ENCODE results near the gene SSPN. TPM values are rescaled to one million over a fixed set of nuclear protein-coding genes. Genes with fewer than 3 reads are reported as not detected.
A peak's percentile ranks its signal among the peaks of the same experiment; 100 is the strongest.
"Not testable (repeated sequence)": the region's sequence is repeated elsewhere in the genome, so short reads cannot be mapped to it uniquely, and the experiment has no call there.

Gene SSPN
- polyA plus RNA-seq, 1 experiment, result 21.6 TPM

GRCh38 chr12:26231470-26231869, 36.1 kb downstream of the SSPN start:
- Histone ChIP-seq H3K9me3 (ENCODE audit: control insufficient read depth, insufficient read depth, low read length) (no peaks in the 10 kb centered on the region), H3K27ac (ENCODE audit: low read depth, low read length) (no peak overlapping the region), H3K4me3 (ENCODE audit: low read depth, low read length) (no peak overlapping the region), H3K27me3 (ENCODE audit: control insufficient read depth, insufficient read depth, low read length) (no peaks in the 10 kb centered on the region)
- POLR2A ChIA-PET, result no interaction called here
- no peak for DNase-seq (ENCODE audit: low read depth, low spot score)
- TF ChIP-seq, protein P1, sequence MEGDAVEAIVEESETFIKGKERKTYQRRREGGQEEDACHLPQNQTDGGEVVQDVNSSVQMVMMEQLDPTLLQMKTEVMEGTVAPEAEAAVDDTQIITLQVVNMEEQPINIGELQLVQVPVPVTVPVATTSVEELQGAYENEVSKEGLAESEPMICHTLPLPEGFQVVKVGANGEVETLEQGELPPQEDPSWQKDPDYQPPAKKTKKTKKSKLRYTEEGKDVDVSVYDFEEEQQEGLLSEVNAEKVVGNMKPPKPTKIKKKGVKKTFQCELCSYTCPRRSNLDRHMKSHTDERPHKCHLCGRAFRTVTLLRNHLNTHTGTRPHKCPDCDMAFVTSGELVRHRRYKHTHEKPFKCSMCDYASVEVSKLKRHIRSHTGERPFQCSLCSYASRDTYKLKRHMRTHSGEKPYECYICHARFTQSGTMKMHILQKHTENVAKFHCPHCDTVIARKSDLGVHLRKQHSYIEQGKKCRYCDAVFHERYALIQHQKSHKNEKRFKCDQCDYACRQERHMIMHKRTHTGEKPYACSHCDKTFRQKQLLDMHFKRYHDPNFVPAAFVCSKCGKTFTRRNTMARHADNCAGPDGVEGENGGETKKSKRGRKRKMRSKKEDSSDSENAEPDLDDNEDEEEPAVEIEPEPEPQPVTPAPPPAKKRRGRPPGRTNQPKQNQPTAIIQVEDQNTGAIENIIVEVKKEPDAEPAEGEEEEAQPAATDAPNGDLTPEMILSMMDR (IDR thresholded peaks at IDR 0.05; ENCODE audit: low read depth, low read length), result no peak
- CTCF ChIA-PET, result no interaction called here

GRCh38 chr12:26231921-26232320, 36.5 kb downstream of the SSPN start:
- POLR2A ChIA-PET, result no interaction called here
- Histone ChIP-seq H3K27me3 (ENCODE audit: control insufficient read depth, insufficient read depth, low read length) (no peaks in the 10 kb centered on the region), H3K9me3 (ENCODE audit: control insufficient read depth, insufficient read depth, low read length) (no peaks in the 10 kb centered on the region), H3K4me3 (ENCODE audit: low read depth, low read length) (no peak overlapping the region), H3K27ac (ENCODE audit: low read depth, low read length) (no peak overlapping the region)
- CTCF ChIA-PET, result no interaction called here
- no peak for DNase-seq (ENCODE audit: low read depth, low spot score)
- TF ChIP-seq, protein P1 (IDR thresholded peaks at IDR 0.05; ENCODE audit: low read depth, low read length), result no peak

- CTCF ChIA-PET, result no interaction called here
- TF ChIP-seq, protein P1 (IDR thresholded peaks at IDR 0.05; ENCODE audit: low read depth, low read length), result no peak
- Histone ChIP-seq H3K9me3 (ENCODE audit: control insufficient read depth, insufficient read depth, low read length) (no peaks in the 10 kb centered on the region), H3K4me3 (ENCODE audit: low read depth, low read length) (no peak overlapping the region), H3K27ac (ENCODE audit: low read depth, low read length) (no peak overlapping the region), H3K27me3 (ENCODE audit: control insufficient read depth, insufficient read depth, low read length) (no peaks in the 10 kb centered on the region)
- POLR2A ChIA-PET, result no interaction called here
- peak; percentile 15 for DNase-seq (ENCODE audit: low read depth, low spot score)
These were observed 38.3 kb downstream of the SSPN start for GRCh38 chr12:26233631-26234030.

- H3K9me3 ChIP-seq (ENCODE audit: control insufficient read depth, insufficient read depth, low read length); H3K27ac ChIP-seq (ENCODE audit: low read depth, low read length); POLR2A ChIA-PET; H3K4me3 ChIP-seq (ENCODE audit: low read depth, low read length); CTCF ChIA-PET; H3K27me3 ChIP-seq (ENCODE audit: control insufficient read depth, insufficient read depth, low read length); DNase-seq (ENCODE audit: low read depth, low spot score): not testable (repeated sequence)
These were observed 40.1 kb downstream of the SSPN start for GRCh38 chr12:26235465-26235864.

DNA sequence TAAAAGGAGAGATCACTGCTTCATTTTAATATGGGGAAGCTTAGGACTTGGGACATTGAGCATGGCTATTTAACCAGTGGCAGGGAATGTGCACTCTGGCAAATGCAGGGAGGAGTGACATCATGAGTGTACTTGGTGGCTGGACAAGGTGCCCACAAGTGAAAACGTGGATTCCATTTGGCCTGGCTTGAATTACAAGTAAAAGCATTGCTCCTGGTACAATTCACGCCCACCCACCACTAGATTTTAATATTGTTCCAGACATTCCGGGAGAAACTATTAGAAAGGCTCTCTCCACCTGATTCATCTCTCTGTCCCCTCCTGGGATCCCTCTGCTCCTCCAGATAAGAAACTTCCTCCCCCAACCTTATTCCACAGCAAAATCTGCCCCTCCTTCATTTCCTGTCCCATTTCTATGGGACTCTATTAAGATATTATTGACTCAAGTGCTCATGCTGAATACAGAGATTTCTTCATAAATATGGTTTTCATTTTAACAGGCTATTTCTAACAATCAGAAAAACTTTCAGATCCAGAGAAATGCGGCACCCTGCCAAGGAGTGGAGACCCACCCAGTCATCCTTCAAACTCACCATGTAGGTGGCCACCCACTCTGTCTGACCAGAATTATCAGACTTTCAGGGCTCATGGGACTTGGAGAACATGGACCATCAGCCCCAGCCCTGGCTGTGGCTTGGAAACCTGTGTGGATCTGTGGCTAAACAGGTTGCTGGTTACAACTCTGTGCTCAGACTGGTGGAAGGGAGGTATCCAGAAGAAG, 43.2 kb downstream of the SSPN start:
- TF ChIP-seq, protein P1 (IDR thresholded peaks at IDR 0.05; ENCODE audit: low read depth, low read length), result no peak
- Histone ChIP-seq H3K27me3 (ENCODE audit: control insufficient read depth, insufficient read depth, low read length) (no peaks in the 10 kb centered on the region), H3K9me3 (ENCODE audit: control insufficient read depth, insufficient read depth, low read length) (no peaks in the 10 kb centered on the region), H3K27ac (ENCODE audit: low read depth, low read length) (no peak overlapping the region), H3K4me3 (ENCODE audit: low read depth, low read length) (no peak overlapping the region)
- ChIA-PET POLR2A (no interaction called here), CTCF (no interaction called here)
- no peak for DNase-seq (ENCODE audit: low read depth, low spot score)
